Loucy (cell line): ENCODE results near the gene PRM1.

Experiments used
- H2AFZ ChIP-seq: fragments of 200-600 bp; sonication (generic); 2 replicates; pipeline ENCODE4 v1.6.0; 2016; ENCODE audit warnings: antibody characterized with exemption, mild to moderate bottlenecking, low read length, moderate library complexity
- H3F3A ChIP-seq: fragments of 200-600 bp; 2 replicates; pipeline ENCODE4 v1.6.0; 2016; ENCODE audit warnings: antibody characterized with exemption, low read depth, mild to moderate bottlenecking
- H3K27me3 ChIP-seq: fragments of 200-600 bp; sonication (generic); 2 replicates; pipeline ENCODE4 v1.6.1; 2014; ENCODE audit warnings: low read length, mild to moderate bottlenecking; ENCODE audit not compliant: insufficient read depth, poor library complexity, severe bottlenecking
- H3K36me3 ChIP-seq: fragments of 200-600 bp; sonication (generic); 2 replicates; pipeline ENCODE4 v1.6.1; 2016; ENCODE audit warnings: low read length; ENCODE audit not compliant: insufficient read depth
- H3K4me1 ChIP-seq: fragments of 200-600 bp; sonication (generic); 2 replicates; pipeline ENCODE4 v1.5.1; 2014; ENCODE audit warnings: low read length, mild to moderate bottlenecking; ENCODE audit not compliant: insufficient read depth, poor library complexity, severe bottlenecking
- H3K4me2 ChIP-seq: fragments of 200-600 bp; sonication (generic); 2 replicates; pipeline ENCODE4 v1.6.0; 2014; ENCODE audit warnings: antibody characterized with exemption, low read length, low read depth, mild to moderate bottlenecking; ENCODE audit not compliant: poor library complexity, severe bottlenecking
- H3K4me3 ChIP-seq: fragments of 200-600 bp; sonication (generic); 2 replicates; pipeline ENCODE4 v1.5.1; 2014; ENCODE audit warnings: low read length, mild to moderate bottlenecking, mixed read lengths; ENCODE audit not compliant: poor library complexity, severe bottlenecking
- H3K79me2 ChIP-seq: fragments of 200-600 bp; sonication (generic); 2 replicates; pipeline ENCODE4 v1.6.1; 2014; ENCODE audit warnings: low read length; ENCODE audit not compliant: insufficient read depth
- H3K9ac ChIP-seq: fragments of 200-600 bp; sonication (generic); 2 replicates; pipeline ENCODE4 v1.6.0; 2014; ENCODE audit warnings: mild to moderate bottlenecking, low read depth, low read length, moderate library complexity; ENCODE audit not compliant: poor library complexity, severe bottlenecking
- H3K9me2 ChIP-seq: fragments of 200-600 bp; sonication (generic); replicated peaks from 2 replicates; pipeline ENCODE4 v1.6.1; 2016; ENCODE audit warnings: low read depth, low read length, mixed read lengths
- H3K9me3 ChIP-seq: fragments of 200-600 bp; sonication (generic); 2 replicates; pipeline ENCODE4 v1.6.1; 2014; ENCODE audit warnings: mild to moderate bottlenecking, antibody characterized with exemption, low read length, low read depth; ENCODE audit not compliant: insufficient read depth
- H4K20me1 ChIP-seq: fragments of 200-600 bp; sonication (generic); 2 replicates; pipeline ENCODE4 v1.6.0; 2014; ENCODE audit warnings: antibody characterized with exemption, low read length, mild to moderate bottlenecking; ENCODE audit not compliant: insufficient read depth, poor library complexity, severe bottlenecking
- EZH2phosphoT487 ChIP-seq: fragments of 200-600 bp; IDR thresholded peaks from 2 replicates; pipeline ENCODE4 v1.6.1; 2018; ENCODE audit warnings: antibody characterized with exemption, mild to moderate bottlenecking, moderate library complexity, borderline replicate concordance
- TF ChIP-seq, protein P1 (sequence below): fragments of 200-600 bp; sonication (generic); conservative IDR thresholded peaks from 2 replicates; pipeline ENCODE4 v1.5.1; 2014; ENCODE audit warnings: mild to moderate bottlenecking, antibody characterized with exemption, low read length

Gene PRM1

DNA sequence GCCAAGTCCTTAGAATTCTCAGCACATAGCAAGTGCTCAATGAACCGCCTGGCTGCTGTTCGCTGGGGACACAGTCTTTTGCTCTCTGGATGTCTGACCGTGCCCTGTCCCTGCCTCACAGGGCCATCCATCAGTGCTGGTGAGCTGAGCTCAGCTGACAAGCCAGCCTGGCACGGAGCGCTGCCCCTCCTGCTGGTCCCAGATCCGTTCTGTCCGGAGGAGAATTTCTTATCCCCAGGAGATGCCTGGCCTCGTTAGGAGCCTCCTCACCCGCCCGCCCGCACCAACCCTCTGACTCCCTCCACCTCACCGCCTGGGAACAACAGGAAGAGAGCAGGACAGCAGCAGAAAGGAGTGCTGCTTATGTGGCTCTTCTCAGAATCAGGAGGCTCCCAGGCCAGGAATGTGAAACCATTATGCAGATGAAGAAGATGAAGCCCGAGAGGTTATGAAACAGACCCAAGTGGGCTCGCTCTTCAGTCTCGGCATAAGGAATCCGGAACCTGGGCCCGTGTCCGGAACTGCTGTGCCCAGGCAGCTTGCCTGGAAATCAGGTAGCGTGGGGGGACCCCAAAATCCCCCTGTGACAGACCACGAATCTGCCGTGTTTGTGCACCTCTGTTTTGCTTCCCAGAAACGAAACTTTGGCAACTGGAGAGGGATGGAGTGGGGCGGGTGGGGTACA lies 35.3 kb upstream of the PRM1 start:
- H3K36me3 ChIP-seq: no peaks in the 10 kb centered on the region
- H4K20me1 ChIP-seq: no peaks in the 10 kb centered on the region
- no peak overlapping the region for H3K9ac ChIP-seq
- H3K4me3 ChIP-seq: no peak overlapping the region
- no peaks in the 10 kb centered on the region for H3K9me2 ChIP-seq
- TF ChIP-seq EZH2phosphoT487: no peak
- TF ChIP-seq, protein P1, sequence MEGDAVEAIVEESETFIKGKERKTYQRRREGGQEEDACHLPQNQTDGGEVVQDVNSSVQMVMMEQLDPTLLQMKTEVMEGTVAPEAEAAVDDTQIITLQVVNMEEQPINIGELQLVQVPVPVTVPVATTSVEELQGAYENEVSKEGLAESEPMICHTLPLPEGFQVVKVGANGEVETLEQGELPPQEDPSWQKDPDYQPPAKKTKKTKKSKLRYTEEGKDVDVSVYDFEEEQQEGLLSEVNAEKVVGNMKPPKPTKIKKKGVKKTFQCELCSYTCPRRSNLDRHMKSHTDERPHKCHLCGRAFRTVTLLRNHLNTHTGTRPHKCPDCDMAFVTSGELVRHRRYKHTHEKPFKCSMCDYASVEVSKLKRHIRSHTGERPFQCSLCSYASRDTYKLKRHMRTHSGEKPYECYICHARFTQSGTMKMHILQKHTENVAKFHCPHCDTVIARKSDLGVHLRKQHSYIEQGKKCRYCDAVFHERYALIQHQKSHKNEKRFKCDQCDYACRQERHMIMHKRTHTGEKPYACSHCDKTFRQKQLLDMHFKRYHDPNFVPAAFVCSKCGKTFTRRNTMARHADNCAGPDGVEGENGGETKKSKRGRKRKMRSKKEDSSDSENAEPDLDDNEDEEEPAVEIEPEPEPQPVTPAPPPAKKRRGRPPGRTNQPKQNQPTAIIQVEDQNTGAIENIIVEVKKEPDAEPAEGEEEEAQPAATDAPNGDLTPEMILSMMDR: no peak
- H3K4me2 ChIP-seq: no peak overlapping the region
- H3K27me3 ChIP-seq: no peaks in the 10 kb centered on the region
- no peaks in the 10 kb centered on the region for H3K9me3 ChIP-seq
- H3F3A ChIP-seq: no peaks in the 10 kb centered on the region
- peaks cover 19% of the 10 kb centered on the region for H3K4me1 ChIP-seq
- no peak overlapping the region for H2AFZ ChIP-seq
- H3K79me2 ChIP-seq: no peaks in the 10 kb centered on the region

DNA sequence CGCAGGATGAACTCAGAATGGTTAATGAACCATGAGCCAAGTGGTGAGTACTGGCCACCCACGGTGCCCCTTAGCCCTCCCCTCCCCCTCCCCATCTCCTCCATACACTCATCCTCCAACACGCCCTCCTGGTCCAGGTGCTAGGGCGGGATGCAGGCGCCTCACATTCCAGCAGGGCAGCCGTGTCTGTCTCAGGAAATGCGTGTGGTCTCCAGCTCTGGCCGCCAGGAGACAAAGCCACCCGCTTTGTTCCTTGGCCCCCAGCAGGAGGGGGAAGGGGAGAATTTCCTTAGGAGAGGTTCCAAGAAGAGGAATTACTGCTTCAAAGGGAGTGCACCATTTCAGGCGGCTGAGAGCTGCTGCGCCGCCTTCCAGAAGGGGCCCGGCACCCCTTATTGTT lies 34.4 kb upstream of the PRM1 start:
- Histone ChIP-seq H3K4me3 (no peak overlapping the region), H3K79me2 (no peaks in the 10 kb centered on the region), H2AFZ (no peak overlapping the region), H3K27me3 (no peaks in the 10 kb centered on the region), H3F3A (no peaks in the 10 kb centered on the region), H3K4me1 (peaks cover 27% of the 10 kb centered on the region), H4K20me1 (no peaks in the 10 kb centered on the region), H3K9me3 (no peaks in the 10 kb centered on the region), H3K9ac (no peak overlapping the region), H3K4me2 (no peak overlapping the region), H3K36me3 (no peaks in the 10 kb centered on the region), H3K9me2 (no peaks in the 10 kb centered on the region)
- TF ChIP-seq, protein P1: no peak
- TF ChIP-seq EZH2phosphoT487: no peak

DNA sequence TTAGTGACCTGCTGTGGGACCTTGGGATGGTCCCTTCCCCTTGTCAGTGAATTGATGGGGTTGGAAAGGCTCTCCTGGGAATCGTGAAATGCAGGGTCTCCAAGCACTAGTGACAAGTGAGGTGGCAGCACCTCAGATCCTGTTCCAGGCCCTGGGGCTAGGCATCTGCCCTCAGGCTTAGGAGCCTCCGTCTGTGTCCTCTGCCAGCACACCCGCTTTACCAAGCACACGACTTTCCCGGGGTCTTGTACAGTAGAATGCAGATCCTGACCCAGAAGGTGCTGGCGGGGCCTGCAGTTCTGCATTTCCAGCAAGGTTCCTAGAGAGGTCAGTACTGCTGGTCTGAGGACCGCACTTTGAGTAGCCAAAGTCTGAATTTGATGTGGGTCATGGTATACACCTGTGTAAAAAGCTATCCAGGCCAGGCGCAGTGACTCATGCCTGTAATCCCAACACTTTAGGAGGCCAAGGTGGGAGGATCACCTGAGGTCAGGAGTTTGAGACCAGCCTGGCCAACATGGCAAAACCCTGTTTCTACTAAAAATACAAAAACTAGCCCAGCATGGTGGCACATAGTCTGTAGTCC lies 33.3 kb upstream of the PRM1 start:
- Histone ChIP-seq H3F3A (no peaks in the 10 kb centered on the region), H3K27me3 (no peaks in the 10 kb centered on the region), H3K9me2 (no peaks in the 10 kb centered on the region), H3K79me2 (no peaks in the 10 kb centered on the region), H3K36me3 (no peaks in the 10 kb centered on the region), H3K9ac (no peak overlapping the region), H4K20me1 (no peaks in the 10 kb centered on the region), H2AFZ (no peak overlapping the region), H3K4me1 (peaks cover 35% of the 10 kb centered on the region), H3K9me3 (no peaks in the 10 kb centered on the region), H3K4me3 (no peak overlapping the region), H3K4me2 (no peak overlapping the region)
- TF ChIP-seq, protein P1: no peak
- TF ChIP-seq EZH2phosphoT487: no peak
